DMS153 (cell line): ENCODE results near the gene FGD5.
"Not testable (repeated sequence)": the region's sequence is repeated elsewhere in the genome, so short reads cannot be mapped to it uniquely, and the experiment has no call there.

Source experiments
- DNase-seq: peaks from one replicate; lab custom pipeline; 2025; lab: John Stamatoyannopoulos, UW

FGD5 gene

GRCh38 chr3:14804835-14805780, 13.7 kb upstream of the FGD5 start:
- no peak for DNase-seq

GRCh38 chr3:14805961-14806537, 12.7 kb upstream of the FGD5 start:
- DNase-seq, result no peak

DNA sequence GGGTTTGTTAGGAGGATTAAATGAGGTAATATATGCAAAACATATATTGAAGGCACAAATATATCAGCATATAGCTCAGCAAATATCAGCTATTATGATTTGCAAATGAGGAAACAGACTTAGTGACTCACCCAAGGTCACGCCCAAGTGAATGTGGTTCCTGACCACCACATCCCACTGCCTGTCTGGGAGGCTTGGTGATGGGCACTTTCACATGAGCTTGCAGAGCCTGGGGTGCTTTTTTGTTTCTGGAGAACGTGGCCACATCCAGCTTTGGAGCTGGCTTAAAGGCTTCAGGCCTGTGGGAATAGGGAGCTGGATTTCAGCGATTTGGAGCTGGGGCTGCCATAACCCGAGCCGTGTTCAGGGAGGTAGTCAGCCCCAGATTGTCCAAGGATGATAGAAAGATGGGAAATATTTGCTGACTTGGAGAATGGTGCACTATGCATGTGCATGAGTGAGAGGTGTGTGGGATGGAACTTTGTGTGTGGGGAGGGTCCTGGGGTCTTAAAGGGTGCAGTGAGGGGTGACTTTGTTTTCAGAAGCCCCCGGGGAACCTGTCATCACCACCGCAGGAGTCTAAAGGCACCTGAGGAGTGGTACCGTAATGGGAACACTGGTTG, 12.0 kb upstream of the FGD5 start:
- no peak for DNase-seq

DNA sequence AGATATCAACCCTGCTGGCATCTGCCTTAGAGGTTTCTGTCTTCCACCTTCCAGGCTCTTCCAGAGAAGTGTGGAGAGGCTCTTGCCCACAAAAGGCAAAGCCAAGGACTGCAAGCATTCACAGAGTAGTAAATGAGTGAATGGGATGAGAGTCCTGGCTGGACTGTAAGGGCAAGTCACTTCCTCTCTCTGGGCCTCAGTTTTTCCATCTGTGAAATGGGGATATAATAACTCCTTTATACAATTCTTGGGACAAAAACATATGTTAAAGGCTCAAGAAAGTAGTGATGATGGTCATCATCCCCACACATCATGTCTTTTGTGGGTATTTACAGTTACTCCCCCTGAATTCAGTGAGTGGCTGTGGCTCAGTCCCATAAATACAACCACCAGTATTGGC, 10.7 kb upstream of the FGD5 start:
- DNase-seq, result no peak

DNA sequence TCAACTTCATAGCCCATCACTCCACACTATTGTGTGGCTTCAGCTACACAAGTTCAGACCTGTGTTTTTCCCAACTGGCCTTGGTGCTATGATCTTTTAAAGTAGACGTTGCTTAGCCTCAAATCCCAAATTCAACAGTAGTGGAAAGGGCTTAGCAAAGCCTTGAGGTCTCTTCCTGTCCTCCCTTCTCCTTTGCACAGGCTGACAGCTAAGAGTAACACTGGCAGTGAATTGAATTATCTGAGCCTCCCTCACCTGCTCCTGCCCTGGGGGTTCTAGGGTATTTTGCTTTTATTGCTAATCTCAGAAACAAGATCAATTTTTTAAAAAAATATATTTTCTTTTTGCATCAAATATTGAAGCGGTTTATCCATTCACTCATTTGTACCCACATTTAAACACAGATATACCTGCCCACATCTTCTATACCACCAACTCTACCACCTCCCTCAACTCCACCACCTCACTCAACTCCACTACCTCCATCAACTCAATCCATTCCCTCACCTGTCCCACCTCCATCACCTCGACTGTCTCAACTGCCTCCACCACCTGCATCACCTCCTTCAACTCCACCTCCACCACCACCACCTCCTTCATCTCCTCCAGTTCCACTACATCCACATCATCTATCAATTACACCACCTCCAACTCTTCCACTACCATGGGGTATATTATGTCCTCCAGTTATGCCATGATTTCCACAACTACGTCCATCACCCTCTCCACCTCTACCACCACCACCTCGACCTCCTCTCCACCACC, 10.1 kb upstream of the FGD5 start:
- DNase-seq, result no peak

GRCh38 chr3:14809611-14810010, 9.2 kb upstream of the FGD5 start:
- DNase-seq, result not testable (repeated sequence)

DNA sequence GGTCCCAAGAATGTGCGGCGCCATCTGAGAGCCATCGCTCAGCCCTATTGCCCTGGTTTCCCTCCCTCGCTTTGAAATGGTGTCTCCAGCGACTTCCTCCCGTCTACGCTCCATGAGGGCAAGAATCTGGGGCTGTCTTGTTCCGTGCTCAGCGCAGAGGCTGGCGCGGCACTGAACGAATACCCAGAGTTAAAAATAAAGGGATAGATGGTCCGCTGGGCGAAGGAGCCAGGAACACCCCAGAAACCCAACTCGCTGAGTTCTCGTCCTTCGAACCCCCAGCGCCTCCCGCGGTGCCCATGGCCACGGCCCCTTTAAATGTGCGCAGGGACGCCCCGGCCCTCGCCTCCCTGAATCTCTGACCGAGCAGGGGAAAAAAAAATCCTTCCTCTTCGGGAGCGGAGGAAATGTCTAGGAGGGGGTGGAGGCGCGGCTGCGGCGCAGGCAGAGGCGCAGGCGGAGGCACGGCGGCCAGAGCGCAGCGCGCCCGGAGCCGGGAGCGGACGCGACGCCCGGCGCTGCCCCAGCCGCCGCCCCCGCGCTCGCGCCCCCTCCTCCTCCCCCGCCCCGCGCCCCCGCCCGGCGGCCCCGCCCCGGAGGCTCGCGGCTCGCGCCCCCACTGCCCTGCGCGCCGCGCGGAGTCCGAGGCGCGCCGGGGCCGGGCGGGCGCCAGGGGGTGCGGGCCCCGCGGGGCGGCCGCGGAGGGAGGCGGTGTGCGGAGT, 8.5 kb upstream of the FGD5 start:
- no peak for DNase-seq

DNA sequence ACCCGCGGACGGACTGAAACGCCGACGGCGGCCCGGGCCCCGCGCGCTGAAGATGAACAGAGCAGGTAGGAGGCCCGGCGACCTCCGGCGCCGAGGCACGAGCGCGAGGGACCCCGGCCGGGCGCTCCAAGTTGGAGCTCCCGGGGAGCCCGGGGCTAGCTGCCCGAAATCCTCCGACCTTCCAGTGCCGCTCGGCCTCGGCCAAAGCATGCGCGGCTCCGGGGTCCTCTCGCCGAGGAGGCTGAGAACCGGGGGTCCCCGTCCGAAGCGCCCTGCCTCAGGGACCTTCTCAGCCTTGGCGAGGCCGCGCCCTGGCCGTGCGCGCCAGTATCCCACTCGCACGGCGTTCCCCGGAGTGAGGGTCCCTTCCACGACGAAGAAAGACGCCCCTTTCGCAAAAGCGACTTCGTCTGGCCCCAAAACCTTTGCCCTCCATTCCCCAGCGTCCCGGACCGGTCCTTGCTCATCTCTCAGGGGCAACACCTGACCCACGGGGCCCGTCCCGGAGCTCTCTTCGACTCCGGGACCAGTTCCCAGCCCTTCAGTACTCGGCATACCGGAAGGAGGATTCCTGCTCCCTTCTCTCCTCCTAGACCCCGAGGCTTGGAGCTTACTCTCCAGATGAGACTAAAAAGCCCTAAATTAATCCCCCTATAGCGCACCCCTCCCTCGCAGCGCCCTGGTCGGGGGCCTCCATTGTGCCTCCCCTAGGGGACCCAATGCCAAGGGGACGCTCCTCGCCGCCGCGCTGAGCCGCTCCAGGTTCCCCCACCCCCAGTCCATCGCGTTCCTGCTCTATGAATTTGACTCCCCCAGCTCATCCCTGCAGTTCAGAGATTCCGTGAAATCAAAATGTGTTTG, 7.7 kb upstream of the FGD5 start:
- DNase-seq, result no peak

- DNase-seq, result no peak
Measured at GRCh38 chr3:14811684-14812083, 7.1 kb upstream of the FGD5 start.

DNA sequence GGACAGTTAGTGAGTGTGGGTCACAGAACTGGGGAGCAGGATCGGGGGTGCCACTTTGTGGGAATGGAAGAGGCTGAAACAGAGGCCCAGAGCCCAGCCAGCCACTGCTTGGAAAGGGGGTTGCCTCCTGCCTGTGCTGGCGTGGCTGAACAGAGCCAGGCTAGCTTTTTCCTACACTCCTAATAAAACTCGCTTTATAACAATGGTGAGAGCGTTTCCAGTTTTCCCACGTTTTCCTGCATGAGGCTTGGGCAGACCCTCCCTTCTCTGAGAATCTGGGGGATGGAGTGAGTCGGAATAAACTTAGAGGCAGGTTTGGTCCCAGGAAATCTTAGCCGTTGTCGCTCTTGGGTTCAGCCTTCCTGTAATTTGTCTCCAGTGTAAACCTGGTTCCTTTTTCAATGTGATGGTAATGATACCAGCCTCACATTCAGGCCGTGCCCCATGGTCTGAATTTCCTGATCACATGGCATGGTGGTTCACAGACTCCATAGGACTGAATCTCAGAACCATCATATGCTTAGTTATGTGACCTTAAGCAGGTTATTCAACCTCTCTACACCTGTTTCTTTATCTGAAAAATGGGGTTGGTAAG, 6.5 kb upstream of the FGD5 start:
- no peak for DNase-seq

GRCh38 chr3:14814411-14814871, 4.3 kb upstream of the FGD5 start:
- DNase-seq, result no peak

- no peak for DNase-seq
Measured at GRCh38 chr3:14816359-14816758, 2.4 kb upstream of the FGD5 start.

DNA sequence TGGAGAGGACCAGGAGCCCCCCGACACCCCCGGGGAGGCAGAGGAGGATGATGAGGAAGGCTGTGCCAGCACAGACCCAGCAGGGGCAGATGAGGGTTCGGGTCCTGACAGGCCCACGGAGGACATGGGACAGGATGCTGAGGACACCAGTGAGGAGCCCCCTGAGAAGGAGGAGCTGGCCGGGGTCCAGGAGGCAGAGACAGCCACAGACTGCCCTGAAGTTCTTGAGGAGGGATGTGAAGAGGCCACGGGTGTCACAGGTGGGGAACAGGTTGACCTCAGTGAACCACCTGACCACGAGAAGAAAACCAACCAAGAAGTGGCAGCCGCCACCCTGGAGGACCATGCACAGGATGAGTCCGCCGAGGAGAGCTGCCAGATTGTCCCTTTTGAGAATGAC, 909 bp downstream of the FGD5 start:
- no peak for DNase-seq

DNA sequence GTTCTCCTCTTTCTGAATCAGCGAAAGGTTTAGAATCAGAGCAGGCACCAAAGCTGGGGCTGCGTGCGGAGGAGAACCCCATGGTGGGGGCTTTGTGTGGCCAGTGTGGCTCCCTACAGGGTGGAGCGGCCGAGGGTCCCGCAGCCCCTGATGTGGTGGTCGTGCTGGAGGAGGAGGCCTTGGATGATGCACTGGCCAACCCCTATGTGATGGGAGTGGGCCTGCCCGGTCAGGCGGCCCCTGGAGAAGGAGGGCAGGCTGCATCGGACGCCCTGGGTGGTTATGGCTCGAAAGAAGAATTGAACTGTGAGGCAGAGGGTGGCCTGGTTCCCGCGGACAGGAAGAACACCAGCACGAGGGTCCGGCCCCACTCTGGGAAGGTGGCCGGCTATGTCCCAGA, 1.4 kb downstream of the FGD5 start:
- no peak for DNase-seq

- DNase-seq, result no peak
Measured at GRCh38 chr3:14821151-14821550, 2.4 kb downstream of the FGD5 start.

- no peak for DNase-seq
Measured at GRCh38 chr3:14822134-14822533, 3.4 kb downstream of the FGD5 start.

GRCh38 chr3:14822670-14823390, 4.1 kb downstream of the FGD5 start:
- DNase-seq, result no peak

- DNase-seq, result no peak
Measured at GRCh38 chr3:14823393-14823792, 4.6 kb downstream of the FGD5 start.

DNA sequence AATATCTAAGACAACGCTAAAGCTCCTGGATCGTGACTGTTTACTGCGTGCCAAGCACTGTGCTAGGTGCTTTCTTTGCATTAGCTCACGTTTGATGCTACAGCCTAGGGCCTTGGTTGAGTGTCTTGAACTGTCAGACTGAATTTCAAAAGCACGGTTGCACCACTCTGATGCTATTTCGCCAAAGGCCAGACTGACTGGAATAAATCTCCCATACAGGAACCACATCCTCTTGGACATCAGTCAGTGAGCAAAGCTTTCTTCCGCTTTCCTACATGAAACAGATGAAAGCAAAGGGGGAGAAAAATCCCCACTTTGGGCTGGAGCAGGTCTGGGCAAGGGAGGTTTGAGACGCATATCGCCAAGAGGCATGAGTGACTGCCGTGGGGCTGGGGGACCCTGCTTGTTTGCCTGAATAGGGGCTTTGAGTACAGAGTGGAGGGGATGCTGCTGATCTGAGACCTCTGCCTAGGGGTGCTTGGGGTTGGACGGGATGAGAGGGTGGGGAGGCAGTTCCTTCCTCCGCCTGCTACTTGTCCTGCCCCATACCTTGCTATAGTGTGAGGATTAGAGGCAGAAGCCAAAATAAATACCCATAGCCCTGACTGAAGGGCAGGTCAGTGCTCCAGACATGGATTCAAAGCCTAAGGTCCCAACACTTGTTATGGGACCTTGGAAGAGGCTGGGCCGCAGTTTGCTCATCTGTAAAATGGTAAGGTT, 5.3 kb downstream of the FGD5 start:
- no peak for DNase-seq
